GM19328 (cell line): ENCODE results near the gene TLE3.

Experiments used
- ATAC-seq: cut with Tn5 transposase; IDR thresholded peaks from one replicate; pipeline ENCODE4 v1.9.1; 2021; ENCODE audit warnings: mild to moderate bottlenecking, moderate library complexity; ENCODE audit not compliant: unreplicated experiment

The TLE3 gene

GRCh38 chr15:70051948-70052633 lies 45.6 kb downstream of the TLE3 start:
- ATAC-seq = no peak

- no peak for ATAC-seq
Measured at GRCh38 chr15:70050970-70051369, 46.7 kb downstream of the TLE3 start.

- ATAC-seq = no peak
Measured at GRCh38 chr15:70050441-70050840, 47.3 kb downstream of the TLE3 start.

GRCh38 chr15:70049701-70050301 lies 47.9 kb downstream of the TLE3 start:
- ATAC-seq = no peak

GRCh38 chr15:70048578-70049514 lies 48.9 kb downstream of the TLE3 start:
- no peak for ATAC-seq

- ATAC-seq = no peak
Measured at GRCh38 chr15:70048198-70048565, 49.5 kb downstream of the TLE3 start.

- ATAC-seq = no peak
Measured at GRCh38 chr15:70047386-70048197, 50.1 kb downstream of the TLE3 start.

GRCh38 chr15:70046679-70047369 lies 50.9 kb downstream of the TLE3 start:
- no peak for ATAC-seq

GRCh38 chr15:70045045-70045444 lies 52.7 kb downstream of the TLE3 start:
- ATAC-seq = no peak

GRCh38 chr15:70044168-70044567 lies 53.5 kb downstream of the TLE3 start:
- no peak for ATAC-seq

GRCh38 chr15:70043590-70043989 lies 54.1 kb downstream of the TLE3 start:
- ATAC-seq = no peak

- no peak for ATAC-seq
Measured at GRCh38 chr15:70042553-70043214, 55.0 kb downstream of the TLE3 start.

- ATAC-seq = no peak
Measured at GRCh38 chr15:70039917-70040316, 57.8 kb downstream of the TLE3 start.

GRCh38 chr15:70038730-70039392 lies 58.9 kb downstream of the TLE3 start:
- ATAC-seq = no peak

GRCh38 chr15:70037292-70037640 lies 60.5 kb downstream of the TLE3 start:
- ATAC-seq = no peak

GRCh38 chr15:70036585-70037291 lies 61.0 kb downstream of the TLE3 start:
- peak; percentile 77 for ATAC-seq

GRCh38 chr15:70035719-70036077 lies 62.0 kb downstream of the TLE3 start:
- ATAC-seq = peak; percentile 46

GRCh38 chr15:70035051-70035718 lies 62.5 kb downstream of the TLE3 start:
- ATAC-seq = no peak
